HepG2 (cell line): Measurements from ENCODE around the gene DALRD3. TPM values are rescaled to one million over a fixed set of nuclear protein-coding genes. Genes with fewer than 3 reads are reported as not detected.

ENCODE experiments used
- BCL6 ChIP-seq: IDR thresholded peaks from 2 replicates; pipeline ENCODE4 v1.6.1; 2016; ENCODE audit warnings: missing genetic modification reagents, missing compliant biosample characterization
- CREB3 ChIP-seq: sonication (generic); formaldehyde crosslinking; IDR thresholded peaks from 2 replicates; pipeline ENCODE4 v1.5.0; 2020; ENCODE audit warnings: missing genetic modification reagents
- MAFK ChIP-seq, 2 experiments: IDR thresholded peaks in 1 of 2; conservative IDR thresholded peaks in 1 of 2; 2 replicates each; pipeline ENCODE4 v1.6.1; 2011; ENCODE audit warnings: improper control_type of control experiment in 2 of 2, low read length in 2 of 2
- SIN3A ChIP-seq: IDR thresholded peaks from 2 replicates; pipeline ENCODE4 v1.6.1; 2011; ENCODE audit warnings: low read depth, mild to moderate bottlenecking, control low read depth, low read length, borderline replicate concordance
- SNAPC5 ChIP-seq: sonication (generic); formaldehyde crosslinking; IDR thresholded peaks from 2 replicates; pipeline ENCODE4 v1.8.1; 2023; ENCODE audit warnings: mild to moderate bottlenecking, missing genetic modification reagents, borderline replicate concordance
- THAP8 ChIP-seq: sonication (generic); formaldehyde crosslinking; IDR thresholded peaks from 2 replicates; pipeline ENCODE4 v1.5.1; 2020; ENCODE audit warnings: missing genetic modification reagents, mild to moderate bottlenecking, borderline replicate concordance
- ZBTB7B ChIP-seq: sonication (generic); formaldehyde crosslinking; IDR thresholded peaks from 2 replicates; pipeline ENCODE4 v1.4.0; 2020; ENCODE audit warnings: missing genetic modification reagents
- ZFY ChIP-seq: sonication (generic); formaldehyde crosslinking; IDR thresholded peaks from 2 replicates; pipeline ENCODE4 v1.4.0; 2020; ENCODE audit warnings: missing genetic modification reagents
- ZNF580 ChIP-seq: IDR thresholded peaks from 2 replicates; pipeline ENCODE4 v1.6.1; 2016; ENCODE audit warnings: low read depth, borderline replicate concordance
- ZNF713 ChIP-seq: sonication (generic); formaldehyde crosslinking; IDR thresholded peaks from 2 replicates; pipeline ENCODE4 v1.4.0; 2020; ENCODE audit warnings: mild to moderate bottlenecking, missing genetic modification reagents
- ZNF878 ChIP-seq: sonication (generic); formaldehyde crosslinking; IDR thresholded peaks from 2 replicates; pipeline ENCODE4 v1.8.1; 2023; ENCODE audit warnings: mild to moderate bottlenecking, missing genetic modification reagents, moderate library complexity
- polyA plus RNA-seq, 8 experiments: library from polyadenylated mRNA; depleted of rRNA in 3 of 8; stranded (reverse) in 7 of 8; unstranded in 1 of 8; fragments of >200 nt; fragmentation: Illumina TruSeq in 4 of 8; extraction: Trizol in 4 of 8; gene quantifications; 2 replicates each; pipeline versions ENCODE4 v1.2.1 to v1.2.3, GENCODE V29; 2011 to 2016; ENCODE audit warnings: low read depth in 4 of 8, missing spikeins in 1 of 8, mixed read lengths in 1 of 8; ENCODE audit not compliant: insufficient read depth in 1 of 8
- total RNA-seq, 5 experiments: library from RNA; depleted of rRNA; stranded (reverse); fragments of >200 nt; fragmentation: Illumina TruSeq; extraction: Trizol; gene quantifications; 2 replicates each; pipeline ENCODE4 v1.2.3, GENCODE V29; 2016; ENCODE audit warnings: low read depth in 1 of 5
- TF ChIP-seq, protein P1 (sequence below): sonication (generic); formaldehyde crosslinking; IDR thresholded peaks from 2 replicates; pipeline ENCODE4 v1.4.0; 2020; ENCODE audit warnings: missing genetic modification reagents, mild to moderate bottlenecking, borderline replicate concordance
- TF ChIP-seq, protein P2 (sequence below): sonication (generic); formaldehyde crosslinking; IDR thresholded peaks from 2 replicates; pipeline ENCODE4 v1.4.0; 2020; ENCODE audit warnings: missing genetic modification reagents, borderline replicate concordance
- TF ChIP-seq, protein P3 (sequence below): sonication (generic); formaldehyde crosslinking; IDR thresholded peaks from 2 replicates; pipeline ENCODE4 v1.8.0; 2022; ENCODE audit warnings: missing genetic modification reagents, mild to moderate bottlenecking, inconsistent platforms, borderline replicate concordance
- TF ChIP-seq, protein P4 (sequence below): conservative IDR thresholded peaks from 2 replicates; pipeline ENCODE4 v1.6.1; 2018; ENCODE audit warnings: missing genetic modification reagents
- TF ChIP-seq, protein P5 (sequence below): sonication (generic); formaldehyde crosslinking; IDR thresholded peaks from 2 replicates; pipeline ENCODE4 v1.4.0; 2020; ENCODE audit warnings: missing genetic modification reagents

Gene DALRD3
- total and polyA plus RNA-seq, 2 of the 13 experiments (the other 11 are each of a cell fraction or from before 2014, with no cell fraction given) = 19.9 to 36.5 TPM

GRCh38 chr3:49021213-49021812 is 2.9 kb upstream of the DALRD3 start (continued):
- TF ChIP-seq, protein P1, sequence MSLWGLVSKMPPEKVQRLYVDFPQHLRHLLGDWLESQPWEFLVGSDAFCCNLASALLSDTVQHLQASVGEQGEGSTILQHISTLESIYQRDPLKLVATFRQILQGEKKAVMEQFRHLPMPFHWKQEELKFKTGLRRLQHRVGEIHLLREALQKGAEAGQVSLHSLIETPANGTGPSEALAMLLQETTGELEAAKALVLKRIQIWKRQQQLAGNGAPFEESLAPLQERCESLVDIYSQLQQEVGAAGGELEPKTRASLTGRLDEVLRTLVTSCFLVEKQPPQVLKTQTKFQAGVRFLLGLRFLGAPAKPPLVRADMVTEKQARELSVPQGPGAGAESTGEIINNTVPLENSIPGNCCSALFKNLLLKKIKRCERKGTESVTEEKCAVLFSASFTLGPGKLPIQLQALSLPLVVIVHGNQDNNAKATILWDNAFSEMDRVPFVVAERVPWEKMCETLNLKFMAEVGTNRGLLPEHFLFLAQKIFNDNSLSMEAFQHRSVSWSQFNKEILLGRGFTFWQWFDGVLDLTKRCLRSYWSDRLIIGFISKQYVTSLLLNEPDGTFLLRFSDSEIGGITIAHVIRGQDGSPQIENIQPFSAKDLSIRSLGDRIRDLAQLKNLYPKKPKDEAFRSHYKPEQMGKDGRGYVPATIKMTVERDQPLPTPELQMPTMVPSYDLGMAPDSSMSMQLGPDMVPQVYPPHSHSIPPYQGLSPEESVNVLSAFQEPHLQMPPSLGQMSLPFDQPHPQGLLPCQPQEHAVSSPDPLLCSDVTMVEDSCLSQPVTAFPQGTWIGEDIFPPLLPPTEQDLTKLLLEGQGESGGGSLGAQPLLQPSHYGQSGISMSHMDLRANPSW (CRISPR knock-in tag) = peak; percentile 87; the same call in 1 of the 2 replicates
- TF ChIP-seq CREB3 (CRISPR knock-in tag) = 0 out of 2 replicates have a peak, but pooled peaks have one; percentile 93
- TF ChIP-seq MAFK (conservative IDR thresholded peaks at IDR 0.05 in 1 of 2, IDR thresholded peaks at IDR 0.05 in 1 of 2; ENCODE audit: low read length in 2 of 2) = no peak
- TF ChIP-seq, protein P2, sequence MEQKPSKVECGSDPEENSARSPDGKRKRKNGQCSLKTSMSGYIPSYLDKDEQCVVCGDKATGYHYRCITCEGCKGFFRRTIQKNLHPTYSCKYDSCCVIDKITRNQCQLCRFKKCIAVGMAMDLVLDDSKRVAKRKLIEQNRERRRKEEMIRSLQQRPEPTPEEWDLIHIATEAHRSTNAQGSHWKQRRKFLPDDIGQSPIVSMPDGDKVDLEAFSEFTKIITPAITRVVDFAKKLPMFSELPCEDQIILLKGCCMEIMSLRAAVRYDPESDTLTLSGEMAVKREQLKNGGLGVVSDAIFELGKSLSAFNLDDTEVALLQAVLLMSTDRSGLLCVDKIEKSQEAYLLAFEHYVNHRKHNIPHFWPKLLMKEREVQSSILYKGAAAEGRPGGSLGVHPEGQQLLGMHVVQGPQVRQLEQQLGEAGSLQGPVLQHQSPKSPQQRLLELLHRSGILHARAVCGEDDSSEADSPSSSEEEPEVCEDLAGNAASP (CRISPR knock-in tag) = peak; percentile 78
- TF ChIP-seq, protein P3, sequence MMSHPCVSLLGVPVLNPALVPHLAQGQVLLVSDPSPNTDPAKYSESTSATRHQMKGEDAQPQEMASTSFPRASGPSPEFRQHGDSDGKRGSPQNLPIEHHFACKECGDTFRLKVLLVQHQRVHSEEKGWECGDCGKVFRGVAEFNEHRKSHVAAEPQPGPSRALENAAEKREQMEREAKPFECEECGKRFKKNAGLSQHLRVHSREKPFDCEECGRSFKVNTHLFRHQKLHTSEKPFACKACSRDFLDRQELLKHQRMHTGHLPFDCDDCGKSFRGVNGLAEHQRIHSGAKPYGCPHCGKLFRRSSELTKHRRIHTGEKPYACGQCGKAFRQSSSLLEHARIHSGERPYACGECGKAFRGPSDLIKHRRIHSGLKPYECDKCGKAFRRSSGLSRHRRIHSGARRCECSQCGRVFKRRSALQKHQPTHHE (CRISPR knock-in tag) = no peak
- TF ChIP-seq, protein P4, sequence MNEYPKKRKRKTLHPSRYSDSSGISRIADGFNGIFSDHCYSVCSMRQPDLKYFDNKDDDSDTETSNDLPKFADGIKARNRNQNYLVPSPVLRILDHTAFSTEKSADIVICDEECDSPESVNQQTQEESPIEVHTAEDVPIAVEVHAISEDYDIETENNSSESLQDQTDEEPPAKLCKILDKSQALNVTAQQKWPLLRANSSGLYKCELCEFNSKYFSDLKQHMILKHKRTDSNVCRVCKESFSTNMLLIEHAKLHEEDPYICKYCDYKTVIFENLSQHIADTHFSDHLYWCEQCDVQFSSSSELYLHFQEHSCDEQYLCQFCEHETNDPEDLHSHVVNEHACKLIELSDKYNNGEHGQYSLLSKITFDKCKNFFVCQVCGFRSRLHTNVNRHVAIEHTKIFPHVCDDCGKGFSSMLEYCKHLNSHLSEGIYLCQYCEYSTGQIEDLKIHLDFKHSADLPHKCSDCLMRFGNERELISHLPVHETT (CRISPR knock-in tag) = peak; percentile 69
- TF ChIP-seq BCL6 (CRISPR knock-in tag) = 0 out of 2 replicates have a peak, but pooled peaks have one; percentile 56
- TF ChIP-seq ZFY (CRISPR knock-in tag) = peak; percentile 98
- peak; percentile 95 for TF ChIP-seq SIN3A
- TF ChIP-seq, protein P5, sequence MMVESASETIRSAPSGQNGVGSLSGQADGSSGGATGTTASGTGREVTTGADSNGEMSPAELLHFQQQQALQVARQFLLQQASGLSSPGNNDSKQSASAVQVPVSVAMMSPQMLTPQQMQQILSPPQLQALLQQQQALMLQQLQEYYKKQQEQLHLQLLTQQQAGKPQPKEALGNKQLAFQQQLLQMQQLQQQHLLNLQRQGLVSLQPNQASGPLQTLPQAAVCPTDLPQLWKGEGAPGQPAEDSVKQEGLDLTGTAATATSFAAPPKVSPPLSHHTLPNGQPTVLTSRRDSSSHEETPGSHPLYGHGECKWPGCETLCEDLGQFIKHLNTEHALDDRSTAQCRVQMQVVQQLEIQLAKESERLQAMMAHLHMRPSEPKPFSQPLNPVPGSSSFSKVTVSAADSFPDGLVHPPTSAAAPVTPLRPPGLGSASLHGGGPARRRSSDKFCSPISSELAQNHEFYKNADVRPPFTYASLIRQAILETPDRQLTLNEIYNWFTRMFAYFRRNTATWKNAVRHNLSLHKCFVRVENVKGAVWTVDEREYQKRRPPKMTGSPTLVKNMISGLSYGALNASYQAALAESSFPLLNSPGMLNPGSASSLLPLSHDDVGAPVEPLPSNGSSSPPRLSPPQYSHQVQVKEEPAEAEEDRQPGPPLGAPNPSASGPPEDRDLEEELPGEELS (CRISPR knock-in tag) = no peak
- no peak for TF ChIP-seq SNAPC5 (CRISPR knock-in tag)
- TF ChIP-seq ZNF580 (CRISPR knock-in tag) = peak; percentile 82
- no peak for TF ChIP-seq ZBTB7B
- no peak for TF ChIP-seq ZNF713 (CRISPR knock-in tag)
- no peak; the same call in 1 of the 2 replicates for TF ChIP-seq THAP8 (CRISPR knock-in tag)
- 0 out of 2 replicates have a peak, but pooled peaks have one; percentile 26 for TF ChIP-seq ZNF878 (CRISPR knock-in tag)
